HG02885 (cell line): ENCODE measurements around the gene SOX10.

Experiments used
- ATAC-seq: cut with Tn5 transposase; IDR thresholded peaks from one replicate; pipeline ENCODE4 v1.9.1; 2021; ENCODE audit warnings: mild to moderate bottlenecking; ENCODE audit not compliant: unreplicated experiment, poor library complexity

Gene SOX10

GRCh38 chr22:37983860-37984791 lies at the start of gene SOX10:
SOX10 (minus strand) TSS chr22:37984555; CDS start chr22:37983784, 771 bp downstream.
- ATAC-seq: no peak

DNA sequence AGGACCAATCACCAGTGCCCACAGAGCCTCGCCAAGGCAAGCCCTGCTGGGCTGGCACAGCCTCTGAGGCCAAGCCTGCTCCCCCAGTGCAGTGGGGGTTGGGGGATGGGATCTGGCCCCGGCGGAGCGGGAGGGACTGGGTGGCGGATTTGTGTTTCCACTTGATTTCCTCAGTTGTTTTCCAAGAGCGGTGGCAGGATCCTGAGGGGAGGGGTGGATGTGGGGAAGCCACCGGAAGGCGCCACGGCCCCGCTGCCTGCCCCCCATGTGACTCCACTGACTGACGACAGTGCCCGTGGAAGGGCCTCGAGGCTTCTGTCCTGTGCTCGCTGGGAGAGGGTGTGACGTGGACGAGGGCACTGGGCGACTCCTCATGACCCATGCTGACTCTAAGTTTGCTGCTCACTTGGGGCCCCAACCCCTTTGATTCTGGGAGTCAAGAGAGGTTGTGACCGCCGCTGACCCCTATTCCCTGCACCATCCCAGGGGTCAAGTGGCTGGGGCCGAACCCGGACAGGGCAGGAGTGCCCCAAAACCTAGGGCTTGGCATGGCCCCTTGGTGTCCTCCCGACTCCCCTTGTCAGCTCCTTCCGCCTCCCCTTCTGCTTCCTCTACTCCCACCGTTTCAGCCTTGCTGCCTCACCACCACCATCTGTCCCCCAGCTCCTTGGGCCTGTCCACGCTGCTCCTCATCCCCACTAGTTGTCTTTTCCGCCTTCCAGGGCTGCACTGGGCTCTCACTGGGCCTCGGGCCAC lies 49.3 kb upstream of the SOX10 start:
- ATAC-seq: no peak

- ATAC-seq: no peak
These were observed 48.5 kb upstream of the SOX10 start for GRCh38 chr22:38032681-38033521.

DNA sequence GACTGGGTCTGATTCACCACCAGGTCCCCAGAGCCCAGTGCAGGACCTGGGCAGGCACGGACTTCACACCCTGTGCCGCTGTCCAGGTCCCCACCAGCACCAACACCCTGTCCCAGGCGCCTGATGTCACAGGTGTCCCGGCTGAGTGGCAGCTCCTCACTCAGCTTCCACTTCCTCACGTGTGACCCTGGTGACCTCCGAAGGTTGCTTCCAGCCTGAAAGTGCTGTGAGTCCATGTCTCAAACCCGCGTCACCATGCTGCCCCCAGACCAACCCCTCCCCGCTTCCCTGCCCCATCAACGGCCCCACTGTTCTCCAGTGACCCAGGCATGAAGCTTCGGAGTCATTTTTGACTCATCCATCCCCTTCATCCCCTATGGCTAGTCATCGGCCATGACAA lies 47.1 kb upstream of the SOX10 start:
- no peak for ATAC-seq

DNA sequence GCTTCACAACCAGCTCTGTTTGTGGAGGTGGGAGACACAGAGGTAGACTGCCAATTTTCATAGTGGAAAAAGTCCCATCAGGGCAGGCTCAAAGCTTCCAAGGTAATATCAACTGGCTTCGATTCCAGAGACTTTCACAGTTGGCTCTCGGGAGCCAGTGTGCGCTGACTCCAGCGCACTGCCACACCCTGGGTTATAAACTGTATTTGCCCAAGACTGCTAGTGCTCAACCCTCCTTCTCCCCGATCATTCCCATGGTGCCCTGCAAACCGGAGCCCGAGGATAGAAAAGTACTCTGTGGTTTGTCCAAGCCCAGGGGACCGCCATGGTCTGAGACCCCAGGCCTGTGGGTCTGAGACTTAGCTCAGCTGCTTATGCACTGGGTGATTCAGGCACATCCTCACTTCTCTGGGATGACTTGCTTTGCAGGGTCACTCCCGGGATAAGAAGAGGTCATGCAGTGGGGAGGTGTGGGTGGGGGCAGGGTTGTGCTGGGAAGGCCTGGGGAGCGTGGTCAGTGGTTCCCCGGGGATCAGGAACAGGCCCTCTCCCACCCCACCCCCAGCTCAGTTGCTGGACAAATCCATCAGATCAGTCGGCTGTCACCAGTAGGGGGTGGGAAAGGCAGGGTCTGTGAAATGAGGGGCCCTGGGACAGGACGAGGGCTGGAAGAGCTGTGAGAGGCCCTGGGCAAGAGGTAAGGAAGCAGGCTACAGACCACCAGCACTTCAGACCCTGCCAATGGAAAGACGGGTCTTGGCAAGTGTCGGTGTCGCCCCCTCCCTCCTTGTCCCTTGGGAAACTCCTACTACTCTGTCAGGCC lies 46.2 kb upstream of the SOX10 start:
- ATAC-seq: no peak

DNA sequence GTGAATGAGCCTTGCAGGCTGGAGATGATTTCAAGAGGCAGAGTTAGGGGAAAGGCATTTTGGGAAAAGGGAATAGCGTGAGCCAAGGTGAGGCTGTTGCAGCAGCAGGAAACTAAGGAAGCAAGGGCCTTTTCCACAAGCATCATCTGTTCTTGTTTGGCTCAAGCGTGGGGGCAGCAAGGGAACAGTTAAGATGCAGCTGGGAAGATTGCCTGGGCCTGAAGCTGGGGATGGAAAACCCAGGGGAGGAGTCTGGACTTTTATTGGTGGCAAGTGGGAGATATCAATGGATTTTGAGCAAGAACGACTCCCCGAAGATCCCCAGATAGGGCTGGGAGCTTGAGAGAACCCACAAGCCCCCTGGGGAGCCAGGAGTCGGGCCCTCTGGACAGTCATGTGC lies 45.5 kb upstream of the SOX10 start:
- ATAC-seq: no peak

GRCh38 chr22:38029370-38029769 lies 45.0 kb upstream of the SOX10 start:
- ATAC-seq: no peak

GRCh38 chr22:38028344-38029130 lies 44.2 kb upstream of the SOX10 start:
- no peak for ATAC-seq

- no peak for ATAC-seq
These were observed 43.1 kb upstream of the SOX10 start for GRCh38 chr22:38027487-38027886.

GRCh38 chr22:38026130-38027111 lies 42.1 kb upstream of the SOX10 start:
- ATAC-seq: no peak

GRCh38 chr22:38025514-38025913 lies 41.2 kb upstream of the SOX10 start:
- ATAC-seq: no peak

- no peak for ATAC-seq
These were observed 38.7 kb upstream of the SOX10 start for GRCh38 chr22:38023045-38023444.

GRCh38 chr22:38021206-38021605 lies 36.9 kb upstream of the SOX10 start:
- no peak for ATAC-seq

GRCh38 chr22:38018938-38019827 lies 34.8 kb upstream of the SOX10 start:
- no peak for ATAC-seq

- ATAC-seq: no peak
These were observed 33.9 kb upstream of the SOX10 start for GRCh38 chr22:38017939-38018885.
